Measurements from ENCODE around the gene PRPF19. TPM values are rescaled to one million over a fixed set of nuclear protein-coding genes. Genes with fewer than 3 reads are reported as not detected.

PRPF19 gene
- polyA plus RNA-seq, 1 of the 3 experiments (the other 2 are of a cell fraction), result 58.9 TPM

- ChIA-PET POLR2A (interaction anchor here (0.7 kb wide), 1 partner anchor 63 kb away, joined by 3 read pairs; no protein-coding TSS in a partner anchor), CTCF (no interaction called here)
- Histone ChIP-seq H3K27me3 (ENCODE audit: insufficient read depth) (no peaks in the 10 kb centered on the region; the same call in 1 of the 2 replicates), H4K20me1 (ENCODE audit: insufficient read depth) (peaks cover 14% of the 10 kb centered on the region), H3K9me2 (no peaks in the 10 kb centered on the region), H3K9ac (no peak overlapping the region), H3K4me2 (no peak overlapping the region), H2AFZ (ENCODE audit: low read depth) (no peak overlapping the region), H3K4me3 (ENCODE audit: low read depth in 2 of 2, low read length in 1 of 2) (no peak overlapping the region), H3K36me3 (replicated peaks in 1 of 2; ENCODE audit: control insufficient read depth in 1 of 2, insufficient read depth in 2 of 2, low read length in 1 of 2) (peaks cover 0 to 3% of the 10 kb centered on the region in 2 experiments), H3K79me2 (ENCODE audit: insufficient read depth) (peaks cover 24% of the 10 kb centered on the region), H3K9me3 (no peaks in the 10 kb centered on the region), H3K27ac (ENCODE audit: low read depth in 2 of 2, low read length in 1 of 2) (no peak overlapping the region), H3F3A (replicated peaks; ENCODE audit: insufficient read depth) (no peaks in the 10 kb centered on the region), H3K4me1 (ENCODE audit: control insufficient read depth in 1 of 2, insufficient read depth in 2 of 2, low read depth in 1 of 2, low read length in 1 of 2) (peaks cover 2 to 20% of the 10 kb centered on the region in 2 experiments; a peak in 2 of 4 replicates)
- WGBS (ENCODE audit: low lambda C conversion rate), result 3% methylated on average over 1 of the region's 1 CpG
- no peak for DNase-seq
- TF ChIP-seq JUND (IDR thresholded peaks at IDR 0.05) (no peak), TCF12 (IDR thresholded peaks at IDR 0.05) (no peak), TEAD4 (IDR thresholded peaks at IDR 0.05; ENCODE audit: borderline replicate concordance, insufficient read depth) (no peak), ELF1 (IDR thresholded peaks at IDR 0.05) (no peak), NRF1 (IDR thresholded peaks at IDR 0.05; ENCODE audit: low read depth, low read length) (no peak), GATA2 (CRISPR knock-in tag; IDR thresholded peaks at IDR 0.05) (no peak), FOXJ3 (CRISPR knock-in tag; IDR thresholded peaks at IDR 0.05) (no peak), CHD2 (IDR thresholded peaks at IDR 0.05; ENCODE audit: low read length, partially characterized antibody) (no peak), MEF2A (IDR thresholded peaks at IDR 0.05; ENCODE audit: borderline replicate concordance, low read depth) (no peak), FOSL2 (IDR thresholded peaks at IDR 0.05; ENCODE audit: borderline replicate concordance, low read depth) (no peak), SIN3A (IDR thresholded peaks at IDR 0.05; ENCODE audit: borderline replicate concordance, low read depth, low read length) (no peak), RFX5 (IDR thresholded peaks at IDR 0.05; ENCODE audit: low read length) (no peak), MXI1 (IDR thresholded peaks at IDR 0.05; ENCODE audit: low read depth, low read length) (no peak), IRF3 (IDR thresholded peaks at IDR 0.05; ENCODE audit: low read depth, low read length) (no peak), YY1 (IDR thresholded peaks at IDR 0.05; ENCODE audit: low read depth) (no peak), TAF1 (IDR thresholded peaks at IDR 0.05; ENCODE audit: borderline replicate concordance, low read depth, low read length) (no peak), SMC3 (IDR thresholded peaks at IDR 0.05; ENCODE audit: low read depth, low read length) (no peak)
- TF ChIP-seq, protein P1, sequence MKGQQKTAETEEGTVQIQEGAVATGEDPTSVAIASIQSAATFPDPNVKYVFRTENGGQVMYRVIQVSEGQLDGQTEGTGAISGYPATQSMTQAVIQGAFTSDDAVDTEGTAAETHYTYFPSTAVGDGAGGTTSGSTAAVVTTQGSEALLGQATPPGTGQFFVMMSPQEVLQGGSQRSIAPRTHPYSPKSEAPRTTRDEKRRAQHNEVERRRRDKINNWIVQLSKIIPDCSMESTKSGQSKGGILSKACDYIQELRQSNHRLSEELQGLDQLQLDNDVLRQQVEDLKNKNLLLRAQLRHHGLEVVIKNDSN (IDR thresholded peaks at IDR 0.05; ENCODE audit: borderline replicate concordance, low read depth), result no peak
- TF ChIP-seq, protein P2, sequence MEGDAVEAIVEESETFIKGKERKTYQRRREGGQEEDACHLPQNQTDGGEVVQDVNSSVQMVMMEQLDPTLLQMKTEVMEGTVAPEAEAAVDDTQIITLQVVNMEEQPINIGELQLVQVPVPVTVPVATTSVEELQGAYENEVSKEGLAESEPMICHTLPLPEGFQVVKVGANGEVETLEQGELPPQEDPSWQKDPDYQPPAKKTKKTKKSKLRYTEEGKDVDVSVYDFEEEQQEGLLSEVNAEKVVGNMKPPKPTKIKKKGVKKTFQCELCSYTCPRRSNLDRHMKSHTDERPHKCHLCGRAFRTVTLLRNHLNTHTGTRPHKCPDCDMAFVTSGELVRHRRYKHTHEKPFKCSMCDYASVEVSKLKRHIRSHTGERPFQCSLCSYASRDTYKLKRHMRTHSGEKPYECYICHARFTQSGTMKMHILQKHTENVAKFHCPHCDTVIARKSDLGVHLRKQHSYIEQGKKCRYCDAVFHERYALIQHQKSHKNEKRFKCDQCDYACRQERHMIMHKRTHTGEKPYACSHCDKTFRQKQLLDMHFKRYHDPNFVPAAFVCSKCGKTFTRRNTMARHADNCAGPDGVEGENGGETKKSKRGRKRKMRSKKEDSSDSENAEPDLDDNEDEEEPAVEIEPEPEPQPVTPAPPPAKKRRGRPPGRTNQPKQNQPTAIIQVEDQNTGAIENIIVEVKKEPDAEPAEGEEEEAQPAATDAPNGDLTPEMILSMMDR (IDR thresholded peaks at IDR 0.05), result no peak
Measured at GRCh38 chr11:60908803-60909202, 2.4 kb upstream of the PRPF19 start.
